Endothelial cell of umbilical vein (primary cell): Measurements from ENCODE around the gene HNRNPA2B1.

Experiments used
- CTCF ChIP-seq, 2 donors: IDR thresholded peaks; 1 replicate in 1 of 2; 2 replicates in 1 of 2; pipeline ENCODE4 v1.5.1; 2011; ENCODE audit warnings: low read length in 2 of 2, mild to moderate bottlenecking in 2 of 2, moderate library complexity in 2 of 2, control low read depth in 1 of 2, inconsistent platforms in 1 of 2, low read depth in 1 of 2; ENCODE audit not compliant: insufficient read depth in 1 of 2; ENCODE audit errors: extremely low read depth in 1 of 2
- EZH2 ChIP-seq: IDR thresholded peaks from 2 replicates; pipeline ENCODE4 v1.6.1; 2012; ENCODE audit warnings: borderline replicate concordance, low read depth, mild to moderate bottlenecking, moderate library complexity, low read length, inconsistent platforms; ENCODE audit not compliant: severe bottlenecking

DNA sequence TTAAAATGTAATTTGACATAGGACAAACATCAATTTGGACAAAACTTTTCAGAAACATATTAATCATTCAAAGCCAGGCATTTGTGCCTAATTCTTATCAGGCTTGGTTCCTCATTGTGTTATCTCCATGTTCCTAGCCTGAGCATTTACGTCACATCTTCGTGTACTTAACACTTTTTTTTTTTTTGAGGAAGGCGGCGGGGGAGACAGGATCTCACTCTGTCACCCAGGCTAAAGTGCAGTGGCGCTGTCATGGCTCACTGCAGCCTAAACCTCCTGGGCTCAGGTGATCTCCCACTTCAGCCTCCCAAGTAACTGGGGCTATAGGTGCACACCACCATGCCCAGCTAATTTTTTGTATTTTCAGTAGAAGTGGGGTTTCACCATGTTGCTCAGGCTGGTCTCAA, 19.8 kb downstream of the HNRNPA2B1 start:
- TF ChIP-seq CTCF (IDR thresholded peaks at IDR 0.05; ENCODE audit: extremely low read depth in 1 of 2, insufficient read depth in 1 of 2, low read depth in 1 of 2, low read length in 2 of 2): no peak
- no peak for TF ChIP-seq EZH2
